Fibroblast of pulmonary artery (primary cell): Measurements from ENCODE around the gene MFAP2.

Experiments
- DNase-seq: peaks from one replicate; pipeline ENCODE4 v3.0.0-alpha.2; 2010; ENCODE audit warnings: low read depth
- H3K4me3 ChIP-seq: replicated peaks from 2 replicates; pipeline ENCODE4 v1.5.1; 2011; ENCODE audit warnings: low read depth, mild to moderate bottlenecking, control low read depth, low read length, moderate library complexity
- TF ChIP-seq, protein P1 (sequence below): IDR thresholded peaks from 2 replicates; pipeline ENCODE4 v1.5.1; 2011; ENCODE audit warnings: mild to moderate bottlenecking, control low read depth, low read length, inconsistent platforms; ENCODE audit errors: missing control alignments

The MFAP2 gene

DNA sequence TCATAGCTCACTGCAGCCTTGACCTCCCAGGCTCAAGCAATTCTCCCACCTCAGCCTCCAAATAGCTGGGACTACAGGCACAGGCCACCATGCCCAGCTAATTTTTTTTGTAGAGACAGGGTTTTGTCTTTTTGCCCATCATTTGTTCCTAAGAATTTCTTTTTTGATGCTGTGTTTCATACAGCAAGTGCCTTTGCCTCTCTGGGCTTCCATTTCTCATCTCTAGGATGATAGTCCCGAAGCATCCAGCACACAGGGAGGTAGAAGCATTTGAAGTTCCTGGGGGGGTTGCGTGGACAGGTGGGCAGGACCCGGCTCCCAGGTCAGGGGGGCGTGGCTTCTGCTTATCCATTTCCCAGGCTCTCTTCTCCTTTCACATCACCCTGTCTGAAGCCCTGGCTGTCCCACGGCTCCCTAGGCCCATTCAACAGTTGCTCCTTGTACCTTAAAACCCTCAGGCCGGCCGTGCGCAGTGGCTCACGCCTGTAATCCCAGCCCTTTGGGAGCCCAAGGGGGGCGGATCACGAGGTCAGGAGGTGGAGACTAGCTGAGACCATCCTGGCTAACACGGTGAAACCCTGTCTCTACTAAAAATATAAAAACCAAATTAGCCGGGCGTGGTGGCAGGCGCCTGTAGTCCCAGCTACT, 27.9 kb upstream of the MFAP2 start:
- TF ChIP-seq, protein P1, sequence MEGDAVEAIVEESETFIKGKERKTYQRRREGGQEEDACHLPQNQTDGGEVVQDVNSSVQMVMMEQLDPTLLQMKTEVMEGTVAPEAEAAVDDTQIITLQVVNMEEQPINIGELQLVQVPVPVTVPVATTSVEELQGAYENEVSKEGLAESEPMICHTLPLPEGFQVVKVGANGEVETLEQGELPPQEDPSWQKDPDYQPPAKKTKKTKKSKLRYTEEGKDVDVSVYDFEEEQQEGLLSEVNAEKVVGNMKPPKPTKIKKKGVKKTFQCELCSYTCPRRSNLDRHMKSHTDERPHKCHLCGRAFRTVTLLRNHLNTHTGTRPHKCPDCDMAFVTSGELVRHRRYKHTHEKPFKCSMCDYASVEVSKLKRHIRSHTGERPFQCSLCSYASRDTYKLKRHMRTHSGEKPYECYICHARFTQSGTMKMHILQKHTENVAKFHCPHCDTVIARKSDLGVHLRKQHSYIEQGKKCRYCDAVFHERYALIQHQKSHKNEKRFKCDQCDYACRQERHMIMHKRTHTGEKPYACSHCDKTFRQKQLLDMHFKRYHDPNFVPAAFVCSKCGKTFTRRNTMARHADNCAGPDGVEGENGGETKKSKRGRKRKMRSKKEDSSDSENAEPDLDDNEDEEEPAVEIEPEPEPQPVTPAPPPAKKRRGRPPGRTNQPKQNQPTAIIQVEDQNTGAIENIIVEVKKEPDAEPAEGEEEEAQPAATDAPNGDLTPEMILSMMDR, result no peak
- H3K4me3 ChIP-seq, result no peak overlapping the region
- no peak for DNase-seq

DNA sequence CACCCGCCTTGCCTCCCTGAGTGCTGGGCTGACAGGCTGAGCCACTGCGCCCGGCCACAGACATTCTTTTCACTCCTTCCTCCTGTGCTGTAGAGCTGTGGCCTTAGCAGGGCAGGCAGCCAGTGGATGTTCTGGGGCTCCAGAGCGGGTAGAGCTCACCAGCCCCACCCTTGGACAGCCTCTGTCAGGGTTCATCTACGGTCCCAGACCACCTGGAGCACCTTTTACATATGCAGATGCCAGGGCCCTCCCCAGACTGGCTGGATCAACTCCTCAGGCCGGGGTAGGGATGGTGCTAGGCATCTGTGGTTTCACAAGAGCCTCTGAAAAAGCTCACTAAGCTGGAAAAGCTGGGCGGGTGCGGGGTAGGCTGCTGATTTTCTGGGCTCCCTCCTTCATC, 26.7 kb upstream of the MFAP2 start:
- TF ChIP-seq, protein P1, result no peak
- H3K4me3 ChIP-seq, result no peak overlapping the region
- no peak for DNase-seq

DNA sequence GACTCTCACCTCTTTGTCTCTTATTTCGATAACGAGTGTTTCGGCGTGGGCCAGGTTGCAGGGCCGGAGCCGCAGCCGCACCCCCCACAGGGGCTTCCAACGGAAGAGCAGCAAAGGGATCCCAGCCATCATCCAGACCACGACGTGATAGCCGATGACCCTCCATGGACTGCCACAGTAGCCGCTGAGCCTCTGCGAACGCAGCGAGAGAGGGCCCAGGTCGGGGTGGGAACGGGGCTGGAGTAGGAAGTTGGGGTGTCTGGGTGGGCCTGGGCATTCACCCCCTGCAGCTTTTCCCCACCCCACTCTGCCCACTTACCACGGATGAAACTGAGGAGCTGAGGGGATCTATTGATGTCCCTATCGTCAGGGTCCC, 24.9 kb upstream of the MFAP2 start:
- TF ChIP-seq, protein P1, result no peak
- H3K4me3 ChIP-seq, result no peak overlapping the region
- no peak for DNase-seq

DNA sequence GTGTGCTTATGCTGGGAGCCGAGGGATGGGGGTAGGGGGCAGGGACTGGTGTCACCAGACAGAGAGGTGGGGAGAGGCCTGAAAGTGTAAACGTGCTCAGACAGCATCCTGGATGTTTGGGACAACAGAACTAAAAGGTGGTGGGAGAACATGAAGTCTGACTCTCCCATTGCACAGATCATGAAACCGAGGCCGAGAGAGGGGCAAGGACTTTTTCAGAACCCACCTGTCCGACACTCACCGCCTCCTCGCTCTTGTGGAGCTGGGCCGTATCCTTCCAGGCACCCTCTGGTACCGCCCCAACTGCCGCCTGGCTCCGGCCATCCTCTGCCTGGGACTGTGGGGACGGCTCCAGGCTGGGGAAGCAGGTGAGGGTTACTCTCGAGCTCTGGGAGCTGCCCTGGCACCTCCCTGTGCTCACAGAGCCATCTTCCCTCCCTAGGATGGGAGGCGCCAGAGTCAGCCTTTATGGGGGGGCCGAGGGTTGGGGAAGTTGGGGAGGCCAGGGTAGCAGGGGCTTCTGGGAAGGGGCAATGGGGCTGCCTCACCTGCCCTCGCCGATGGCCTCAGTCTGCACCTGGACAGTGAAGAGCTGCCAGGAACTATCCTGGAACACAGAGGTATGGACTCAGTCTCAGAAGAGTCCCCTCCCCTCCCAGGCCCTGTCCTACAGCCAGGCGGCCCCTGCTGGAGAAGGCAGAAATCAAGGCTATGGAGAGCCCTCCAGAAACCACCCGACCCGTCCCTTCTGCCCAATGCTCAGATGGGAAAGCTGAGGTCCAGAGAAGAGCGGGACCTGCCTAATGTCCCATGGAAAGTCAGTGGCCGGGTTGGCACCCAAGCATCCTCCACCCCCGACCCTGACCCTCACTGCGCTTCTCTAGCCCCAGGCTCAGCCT, 24.3 kb upstream of the MFAP2 start:
- no peak for DNase-seq
- TF ChIP-seq, protein P1, result peak; percentile 11
- H3K4me3 ChIP-seq, result no peak overlapping the region

DNA sequence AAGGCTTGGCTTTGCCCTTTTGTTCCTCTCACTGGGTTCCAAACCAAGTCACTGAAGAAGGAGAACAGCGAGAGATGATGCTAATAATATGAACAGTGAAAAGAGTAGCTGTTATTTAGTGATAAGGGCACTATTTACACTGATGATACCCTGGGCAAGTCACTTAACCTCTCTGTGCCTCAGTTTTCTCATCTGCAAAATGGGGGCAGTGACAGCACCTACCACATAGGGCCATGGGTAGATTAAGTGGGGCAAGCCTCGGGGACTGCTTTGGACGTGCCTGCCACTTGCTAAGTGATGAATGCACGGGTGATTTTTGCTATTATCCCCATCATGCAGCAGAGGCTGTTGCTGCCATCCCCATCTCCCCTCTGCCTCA, 22.1 kb upstream of the MFAP2 start:
- no peak overlapping the region for H3K4me3 ChIP-seq
- DNase-seq, result no peak
- TF ChIP-seq, protein P1, result no peak

DNA sequence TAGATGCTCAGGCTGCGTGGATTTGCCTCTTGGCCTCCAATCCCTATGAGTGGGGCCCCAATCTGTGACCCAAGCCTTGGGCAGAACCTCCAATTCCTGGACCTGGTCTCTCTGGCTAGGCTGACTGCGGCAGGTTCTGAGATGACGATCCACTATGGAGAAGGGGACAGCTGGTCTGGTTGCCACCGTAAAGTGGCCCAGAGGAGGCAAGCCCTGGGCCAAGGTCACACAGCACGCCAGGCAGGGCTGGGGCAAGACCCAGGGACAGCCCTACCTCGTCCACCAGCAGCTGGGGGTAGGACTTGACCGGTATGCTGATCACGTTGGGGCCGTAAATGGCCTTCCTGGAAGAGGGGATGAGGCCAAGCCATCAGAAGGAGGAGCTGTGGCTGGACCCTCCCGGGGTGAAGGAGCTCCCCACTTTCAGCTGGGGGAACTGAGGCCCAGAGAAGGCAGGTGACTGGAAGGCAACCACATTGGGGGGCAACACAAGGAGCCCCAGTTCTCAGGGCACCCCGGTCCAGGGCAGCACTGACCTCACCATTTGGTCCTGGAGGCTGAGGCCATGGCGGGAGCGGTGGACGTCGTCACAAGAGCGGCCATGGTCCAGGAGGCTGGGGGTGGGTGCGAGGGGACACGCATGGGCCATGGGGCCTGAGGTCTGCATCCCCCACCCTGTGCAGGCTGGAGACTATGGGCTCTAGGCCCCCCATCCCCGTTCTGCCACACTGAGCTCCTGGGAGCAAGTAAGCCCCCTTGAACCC, 21.5 kb upstream of the MFAP2 start:
- DNase-seq, result no peak
- TF ChIP-seq, protein P1, result no peak
- H3K4me3 ChIP-seq, result no peak overlapping the region
